HepG2 (cell line): ENCODE measurements around the gene EEFSEC. TPM values are rescaled to one million over a fixed set of nuclear protein-coding genes. Genes with fewer than 3 reads are reported as not detected.

Experiments used
- ATAC-seq: fragments of 200-7000 bp; cut with Tn5 transposase; 3 replicates; pipeline ENCODE4 v1.9.1; 2020; ENCODE audit warnings: mild to moderate bottlenecking, moderate library complexity
- BruUV-seq: library from RNA; stranded (reverse); fragments of 400-500 nt; replicated peaks from 2 replicates; lab custom pipeline; 2021; lab: Mats Ljungman, UMichigan
- CTCF ChIA-PET: fragments of 300-600 bp; formaldehyde crosslinking; extraction: SDS; loops from one replicate; lab custom pipeline; 2021; ENCODE audit warnings: low total read pairs, inconsistent platforms, low intra/inter-chr PET ratio; lab: Yijun Ruan, JAX
- POLR2A ChIA-PET: fragments of 350-600 bp; sonication (Branson Sonifier 250); formaldehyde crosslinking; loops from one replicate; lab custom pipeline; 2020; ENCODE audit warnings: antibody characterized with exemption, inconsistent platforms; lab: Yijun Ruan, JAX
- DNase-seq: peaks from one replicate; pipeline ENCODE4 v3.0.0-alpha.2; 2015; ENCODE audit warnings: low spot score
- FAIRE-seq: peaks from 3 replicates; lab custom pipeline; 2011; peaks lifted over from hg19 to GRCh38; lab: Jason Lieb, UNC
- H2AFZ ChIP-seq: one replicate; pipeline ENCODE4 v1.6.1; 2011; ENCODE audit warnings: low read length, inconsistent platforms
- H3K27ac ChIP-seq: fragments of 300-600 bp; 3 replicates; pipeline ENCODE4 v1.8.0; 2011; ENCODE audit warnings: mixed run types, mild to moderate bottlenecking, mixed read lengths, low read length, inconsistent platforms; ENCODE audit not compliant: insufficient read depth; ENCODE audit errors: extremely low read length
- H3K27me3 ChIP-seq, 2 experiments: fragments of 200-600 bp in 1 of 2; 2 replicates in 1 of 2; 3 replicates in 1 of 2; pipeline versions ENCODE4 v1.6.0 to v1.8.0; 2011; ENCODE audit warnings: low read length in 2 of 2, mild to moderate bottlenecking in 2 of 2, moderate library complexity in 2 of 2, inconsistent platforms in 1 of 2; ENCODE audit not compliant: insufficient read depth in 2 of 2, control insufficient read depth in 1 of 2
- H3K36me3 ChIP-seq, 2 experiments: fragments of 200-600 bp in 1 of 2; replicated peaks in 1 of 2; 2 replicates in 1 of 2; 3 replicates in 1 of 2; pipeline versions ENCODE4 v1.5.1 to v1.8.0; 2011; ENCODE audit warnings: low read length in 2 of 2, inconsistent platforms in 1 of 2; ENCODE audit not compliant: insufficient read depth in 2 of 2, control insufficient read depth in 1 of 2
- H3K4me1 ChIP-seq: 2 replicates; pipeline ENCODE4 v1.5.1; 2012; ENCODE audit warnings: low read length, inconsistent platforms; ENCODE audit not compliant: insufficient read depth
- H3K4me2 ChIP-seq: 2 replicates; pipeline ENCODE4 v1.6.0; 2011; ENCODE audit warnings: low read depth, low read length, inconsistent platforms
- H3K4me3 ChIP-seq, 3 experiments: fragments of 200-600 bp in 1 of 3; sonication (generic), shearing (Covaris generic) in 1 of 3; replicated peaks in 1 of 3; 2 replicates each; pipeline ENCODE4 v1.5.1; 2011 to 2016; ENCODE audit warnings: low read length in 3 of 3, inconsistent platforms in 2 of 3, low read depth in 2 of 3, mild to moderate bottlenecking in 2 of 3, control low read depth in 1 of 3, mixed read lengths in 1 of 3; ENCODE audit not compliant: insufficient read depth in 1 of 3
- H3K79me2 ChIP-seq: one replicate; pipeline ENCODE4 v1.6.1; 2011; ENCODE audit warnings: low read length, inconsistent platforms; ENCODE audit not compliant: insufficient read depth
- H3K9ac ChIP-seq: 2 replicates; pipeline ENCODE4 v1.6.0; 2011; ENCODE audit warnings: mild to moderate bottlenecking, low read depth, low read length, inconsistent platforms; ENCODE audit not compliant: insufficient read depth
- H3K9me3 ChIP-seq: 2 replicates; pipeline ENCODE4 v1.5.1; 2012; ENCODE audit warnings: mild to moderate bottlenecking, low read length
- H4K20me1 ChIP-seq: 2 replicates; pipeline ENCODE4 v1.6.0; 2011; ENCODE audit warnings: inconsistent platforms, mild to moderate bottlenecking, low read length, moderate library complexity; ENCODE audit not compliant: insufficient read depth
- DR1 ChIP-seq: sonication (generic); formaldehyde crosslinking; IDR thresholded peaks from 2 replicates; pipeline ENCODE4 v1.8.0; 2021; ENCODE audit warnings: mild to moderate bottlenecking, missing genetic modification reagents, inconsistent platforms
- FOXK1 ChIP-seq: sonication (generic); formaldehyde crosslinking; IDR thresholded peaks from 2 replicates; pipeline ENCODE4 v1.4.0; 2020; ENCODE audit warnings: low read depth, missing genetic modification reagents, borderline replicate concordance
- HDAC1 ChIP-seq: sonication (generic); formaldehyde crosslinking; IDR thresholded peaks from 2 replicates; pipeline ENCODE4 v1.5.1; 2020; ENCODE audit warnings: mild to moderate bottlenecking, missing genetic modification reagents
- KAT7 ChIP-seq: IDR thresholded peaks from 2 replicates; pipeline ENCODE4 v1.6.1; 2018; ENCODE audit warnings: borderline replicate concordance, missing compliant biosample characterization
- NFAT5 ChIP-seq: sonication (generic); formaldehyde crosslinking; IDR thresholded peaks from 2 replicates; pipeline ENCODE4 v1.4.0; 2020; ENCODE audit warnings: missing genetic modification reagents
- NKX3-1 ChIP-seq: sonication (generic); formaldehyde crosslinking; IDR thresholded peaks from 2 replicates; pipeline ENCODE4 v1.5.0; 2020; ENCODE audit warnings: missing genetic modification reagents
- SP4 ChIP-seq: sonication (generic); formaldehyde crosslinking; IDR thresholded peaks from 2 replicates; pipeline ENCODE4 v1.8.1; 2023; ENCODE audit warnings: mild to moderate bottlenecking, missing genetic modification reagents
- ZFP36 ChIP-seq: fragments of 150-350 bp; IDR thresholded peaks from 2 replicates; pipeline ENCODE4 v1.6.1; 2018; ENCODE audit warnings: borderline replicate concordance, low read length, low read depth; ENCODE audit not compliant: partially characterized antibody
- ZNF235 ChIP-seq: sonication (generic); formaldehyde crosslinking; IDR thresholded peaks from 2 replicates; pipeline ENCODE4 v1.8.1; 2023; ENCODE audit warnings: mild to moderate bottlenecking, missing genetic modification reagents, borderline replicate concordance
- WGBS: methylation state at CpG from one replicate; pipeline ENCODE4 v1.1.6; 2017; ENCODE audit warnings: low lambda C conversion rate; 5-methylcytosine and 5-hydroxymethylcytosine counted together
- in situ Hi-C: cut with HindIII; loops from 2 replicates; pipeline ENCODE4 v1.10.0; 2017; ENCODE audit warnings: low pct_unique_long_range_greater_than_20kb; ENCODE audit not compliant: extremely low pct_ligation_motif_present
- intact Hi-C: fragments of 100-400 bp; cut with micrococcal nuclease; formaldehyde crosslinking; loops from one replicate; pipeline ENCODE4 v1.10.0; 2022; ENCODE audit not compliant: unreplicated experiment
- polyA plus RNA-seq, 8 experiments: library from polyadenylated mRNA; depleted of rRNA in 3 of 8; stranded (reverse) in 7 of 8; unstranded in 1 of 8; fragments of >200 nt; fragmentation: Illumina TruSeq in 4 of 8; extraction: Trizol in 4 of 8; gene quantifications; 2 replicates each; pipeline versions ENCODE4 v1.2.1 to v1.2.3, GENCODE V29; 2011 to 2016; ENCODE audit warnings: low read depth in 4 of 8, missing spikeins in 1 of 8, mixed read lengths in 1 of 8; ENCODE audit not compliant: insufficient read depth in 1 of 8
- total RNA-seq, 5 experiments: library from RNA; depleted of rRNA; stranded (reverse); fragments of >200 nt; fragmentation: Illumina TruSeq; extraction: Trizol; gene quantifications; 2 replicates each; pipeline ENCODE4 v1.2.3, GENCODE V29; 2016; ENCODE audit warnings: low read depth in 1 of 5

The EEFSEC gene
- total and polyA plus RNA-seq, 2 of the 13 experiments (the other 11 are each of a cell fraction or from before 2014, with no cell fraction given): 6.4 to 24.2 TPM

GRCh38 chr3:128283421-128283820 is 130.1 kb downstream of the EEFSEC start:
- POLR2A ChIA-PET: no interaction called here
- in situ Hi-C loops (no loop called here), intact Hi-C loops (no loop called here)
- FAIRE-seq: no peak
- BruUV-seq: no TSS peak
- WGBS: no CpG with 5 or more reads among the region's 3 CpGs
- CTCF ChIA-PET: no interaction called here
- Histone ChIP-seq H3K27me3 (no peaks in the 10 kb centered on the region), H3K4me3 (no peak overlapping the region), H3K4me1 (peaks cover 8% of the 10 kb centered on the region; the same call in 1 of the 2 replicates), H4K20me1 (no peaks in the 10 kb centered on the region), H2AFZ (no peak overlapping the region), H3K9me3 (no peaks in the 10 kb centered on the region), H3K36me3 (peaks cover 7 to 14% of the 10 kb centered on the region in 2 experiments), H3K9ac (no peak overlapping the region), H3K27ac (no peak overlapping the region), H3K79me2 (no peaks in the 10 kb centered on the region), H3K4me2 (no peak overlapping the region)
- no peak for ATAC-seq
- no peak for TF ChIP-seq NFAT5
- TF ChIP-seq SP4: no peak
- no peak for TF ChIP-seq KAT7 (CRISPR knock-in tag)
- no peak for TF ChIP-seq NKX3-1 (CRISPR knock-in tag)
- no peak for TF ChIP-seq ZFP36
- TF ChIP-seq ZNF235 (CRISPR knock-in tag): no peak
- TF ChIP-seq HDAC1 (CRISPR knock-in tag): no peak
- no peak for TF ChIP-seq DR1 (CRISPR knock-in tag)
- no peak for TF ChIP-seq FOXK1
- no peak for DNase-seq
